Measurements from ENCODE around the gene SLC25A22.

- TF ChIP-seq, protein P1, sequence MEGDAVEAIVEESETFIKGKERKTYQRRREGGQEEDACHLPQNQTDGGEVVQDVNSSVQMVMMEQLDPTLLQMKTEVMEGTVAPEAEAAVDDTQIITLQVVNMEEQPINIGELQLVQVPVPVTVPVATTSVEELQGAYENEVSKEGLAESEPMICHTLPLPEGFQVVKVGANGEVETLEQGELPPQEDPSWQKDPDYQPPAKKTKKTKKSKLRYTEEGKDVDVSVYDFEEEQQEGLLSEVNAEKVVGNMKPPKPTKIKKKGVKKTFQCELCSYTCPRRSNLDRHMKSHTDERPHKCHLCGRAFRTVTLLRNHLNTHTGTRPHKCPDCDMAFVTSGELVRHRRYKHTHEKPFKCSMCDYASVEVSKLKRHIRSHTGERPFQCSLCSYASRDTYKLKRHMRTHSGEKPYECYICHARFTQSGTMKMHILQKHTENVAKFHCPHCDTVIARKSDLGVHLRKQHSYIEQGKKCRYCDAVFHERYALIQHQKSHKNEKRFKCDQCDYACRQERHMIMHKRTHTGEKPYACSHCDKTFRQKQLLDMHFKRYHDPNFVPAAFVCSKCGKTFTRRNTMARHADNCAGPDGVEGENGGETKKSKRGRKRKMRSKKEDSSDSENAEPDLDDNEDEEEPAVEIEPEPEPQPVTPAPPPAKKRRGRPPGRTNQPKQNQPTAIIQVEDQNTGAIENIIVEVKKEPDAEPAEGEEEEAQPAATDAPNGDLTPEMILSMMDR (IDR thresholded peaks at IDR 0.05), result no peak
- TF ChIP-seq POLR2A (IDR thresholded peaks at IDR 0.05) (no peak), EP300 (IDR thresholded peaks at IDR 0.05) (no peak)
Measured at GRCh38 chr11:749731-750130, 48.4 kb downstream of the SLC25A22 start.
